GM12874 (cell line): ENCODE results near the gene SERPINB7.

Experiments used
- CTCF ChIP-seq: IDR thresholded peaks from 2 replicates; pipeline ENCODE4 v1.5.1; 2011; ENCODE audit warnings: low read depth, mild to moderate bottlenecking, control low read depth, low read length, moderate library complexity; ENCODE audit not compliant: insufficient read depth

SERPINB7 gene

GRCh38 chr18:63775166-63775730 lies at the start of gene SERPINB7:
Gene SERPINB7, plus strand, starts transcription at chr18:63775418. Its CDS starts 6,955 bp downstream, at chr18:63782373.
- no peak for TF ChIP-seq CTCF

DNA sequence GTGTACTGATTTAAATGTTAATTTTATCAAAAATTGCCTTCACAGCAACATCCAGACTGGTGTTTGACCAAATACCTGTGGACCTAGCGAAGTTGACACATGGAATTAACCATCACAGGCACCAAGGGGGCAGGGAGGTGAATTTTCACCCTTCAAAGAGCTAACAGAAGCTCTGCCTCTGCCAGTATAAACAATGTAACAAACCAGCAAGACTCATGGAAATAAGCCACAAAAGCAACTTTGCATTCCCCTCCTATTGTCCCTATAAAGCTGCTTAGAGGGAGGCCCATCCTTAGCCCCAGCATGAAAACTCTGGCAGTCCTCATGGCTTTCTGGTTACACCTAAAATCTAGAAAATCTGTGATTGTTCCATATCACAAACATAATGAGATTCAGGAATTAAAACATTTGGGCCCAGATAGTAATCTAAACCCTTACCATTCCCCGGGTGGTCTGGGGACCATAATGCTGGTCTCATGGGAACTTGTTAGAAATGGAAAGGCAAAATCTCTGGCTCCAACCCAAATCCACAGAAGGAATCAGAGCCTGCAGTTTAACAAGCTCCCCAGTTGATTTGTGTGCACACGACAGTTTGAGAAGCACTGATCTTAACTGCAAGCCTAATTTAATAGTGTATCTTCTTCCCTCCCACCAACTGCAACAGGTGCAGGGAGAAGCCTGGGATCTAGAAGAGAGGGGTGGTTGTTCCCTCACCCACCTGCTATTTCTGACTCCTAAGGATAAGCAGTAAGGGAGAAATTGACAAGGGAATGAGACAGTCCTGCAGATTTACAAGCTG lies 49.3 kb upstream of the SERPINB7 start:
- TF ChIP-seq CTCF: no peak

DNA sequence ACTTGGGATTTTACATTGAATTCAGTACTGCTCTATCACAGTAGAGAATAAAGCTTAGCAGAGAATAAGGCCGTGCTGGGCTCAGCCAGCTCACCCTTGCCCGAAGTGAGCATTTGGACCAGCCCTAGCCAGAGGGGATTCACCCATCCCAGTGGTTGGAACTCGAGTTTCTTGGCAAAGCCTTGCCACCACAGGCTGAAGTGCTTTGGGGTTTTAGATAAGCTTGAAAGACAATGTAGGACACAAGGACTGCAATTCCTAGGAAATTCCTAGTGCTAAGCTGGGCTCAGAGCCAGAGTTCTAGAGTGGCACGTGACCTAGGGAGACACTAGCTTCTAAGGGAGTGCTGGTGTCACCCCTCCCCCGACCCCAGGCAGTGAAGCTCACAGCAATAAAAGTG lies 44.4 kb upstream of the SERPINB7 start:
- TF ChIP-seq CTCF: no peak

GRCh38 chr18:63731215-63731614 lies 44.0 kb upstream of the SERPINB7 start:
- no peak for TF ChIP-seq CTCF

- TF ChIP-seq CTCF: no peak
Observed at GRCh38 chr18:63736876-63737275, 38.3 kb upstream of the SERPINB7 start.

- TF ChIP-seq CTCF: no peak
Observed at GRCh38 chr18:63741769-63742168, 33.4 kb upstream of the SERPINB7 start.

DNA sequence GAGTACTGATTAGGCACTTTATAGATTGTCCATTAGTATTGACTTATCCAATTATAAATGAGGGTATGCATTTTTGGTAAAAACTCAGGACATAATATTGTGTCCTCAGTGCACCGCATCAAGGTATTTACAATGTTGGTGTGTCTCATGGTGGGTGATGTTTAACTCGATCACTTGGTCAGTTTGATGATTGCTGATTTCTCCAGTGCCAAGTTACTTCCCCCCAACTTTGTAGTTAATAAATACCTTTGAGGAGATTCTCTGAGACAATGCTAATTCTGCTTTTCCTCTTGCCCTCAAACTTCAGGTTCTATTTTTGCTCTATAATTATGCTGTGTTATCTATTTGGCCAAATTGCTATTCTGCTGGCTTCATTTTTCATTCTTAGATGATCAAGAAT lies 28.2 kb upstream of the SERPINB7 start:
- no peak for TF ChIP-seq CTCF
